Brain microvascular endothelial cell (primary cell): Measurements from ENCODE around the gene CDNF.

Source experiments
- DNase-seq: peaks from one replicate; pipeline ENCODE4 v3.0.0-alpha.2; 2020
- H3K27ac ChIP-seq: fragments of 250-450 bp; sonication (Bioruptor Pico); 2 replicates; pipeline ENCODE4 v1.5.1; 2020; ENCODE audit warnings: mild to moderate bottlenecking, moderate library complexity
- H3K27me3 ChIP-seq: fragments of 250-450 bp; sonication (Bioruptor Pico); replicated peaks from 2 replicates; pipeline ENCODE4 v1.5.1; 2020; ENCODE audit warnings: mild to moderate bottlenecking
- H3K36me3 ChIP-seq: fragments of 250-450 bp; sonication (Bioruptor Pico); replicated peaks from 2 replicates; pipeline ENCODE4 v1.5.1; 2020; ENCODE audit warnings: mild to moderate bottlenecking
- H3K4me3 ChIP-seq: 2 replicates; pipeline ENCODE4 v1.5.1; 2011; ENCODE audit warnings: low read depth, mild to moderate bottlenecking, control low read depth, low read length, moderate library complexity
- in situ Hi-C: cut with HindIII; loops from 2 replicates; pipeline ENCODE4 v1.10.0; 2017; ENCODE audit warnings: low sequenced_read_pairs, low pct_ligation_motif_present
- TF ChIP-seq, protein P1 (sequence below): IDR thresholded peaks from 2 replicates; pipeline ENCODE4 v1.5.1; 2011; ENCODE audit warnings: low read depth, mild to moderate bottlenecking, moderate library complexity, low read length, control low read depth, inconsistent platforms; ENCODE audit errors: missing control alignments

The CDNF gene

DNA sequence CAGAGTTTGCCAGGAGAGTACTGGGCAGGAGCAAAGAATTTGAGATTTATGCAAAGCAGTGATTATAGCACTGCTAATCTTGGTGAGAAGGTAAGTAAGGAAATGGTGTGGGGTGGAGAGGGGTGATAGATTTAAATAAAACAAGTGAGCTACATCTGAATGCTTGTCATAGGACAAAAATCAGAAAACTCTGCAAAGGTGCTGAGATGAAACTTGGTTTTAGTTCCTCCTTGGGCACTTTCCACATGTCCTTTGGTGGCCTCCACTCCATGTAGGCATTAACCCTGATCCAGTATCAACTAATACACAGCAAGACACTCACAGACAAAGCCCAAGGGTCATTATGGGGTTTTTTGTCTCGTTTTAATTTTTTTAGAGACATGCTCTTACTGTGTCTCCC lies 37.4 kb downstream of the CDNF start:
- Histone ChIP-seq H3K27me3 (no peaks in the 10 kb centered on the region), H3K27ac (no peak overlapping the region)
- in situ Hi-C loops, result no loop called here

DNA sequence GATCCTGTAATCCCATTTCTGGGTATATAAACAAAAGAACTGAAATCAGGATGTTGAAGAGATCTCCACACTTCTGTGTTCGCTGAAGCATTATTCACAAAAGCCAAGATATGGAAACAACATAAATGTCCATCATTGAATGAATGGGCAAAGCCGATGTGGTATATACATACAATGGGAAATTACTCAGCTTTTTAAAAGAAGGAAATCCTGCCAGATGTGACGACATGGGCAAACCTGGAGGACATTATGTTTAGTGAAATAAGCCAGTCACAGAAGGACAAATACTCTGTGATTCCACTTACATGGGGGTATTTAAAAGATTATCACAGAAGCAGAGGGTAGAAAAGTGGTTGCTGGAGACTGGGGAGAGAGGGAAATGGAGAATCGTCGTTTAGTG lies 39.2 kb downstream of the CDNF start:
- no peak for DNase-seq

More for the DNA sequence above, 37.4 kb downstream of the CDNF start:
- H3K4me3 ChIP-seq, result no peak overlapping the region
- DNase-seq, result no peak
- TF ChIP-seq, protein P1, sequence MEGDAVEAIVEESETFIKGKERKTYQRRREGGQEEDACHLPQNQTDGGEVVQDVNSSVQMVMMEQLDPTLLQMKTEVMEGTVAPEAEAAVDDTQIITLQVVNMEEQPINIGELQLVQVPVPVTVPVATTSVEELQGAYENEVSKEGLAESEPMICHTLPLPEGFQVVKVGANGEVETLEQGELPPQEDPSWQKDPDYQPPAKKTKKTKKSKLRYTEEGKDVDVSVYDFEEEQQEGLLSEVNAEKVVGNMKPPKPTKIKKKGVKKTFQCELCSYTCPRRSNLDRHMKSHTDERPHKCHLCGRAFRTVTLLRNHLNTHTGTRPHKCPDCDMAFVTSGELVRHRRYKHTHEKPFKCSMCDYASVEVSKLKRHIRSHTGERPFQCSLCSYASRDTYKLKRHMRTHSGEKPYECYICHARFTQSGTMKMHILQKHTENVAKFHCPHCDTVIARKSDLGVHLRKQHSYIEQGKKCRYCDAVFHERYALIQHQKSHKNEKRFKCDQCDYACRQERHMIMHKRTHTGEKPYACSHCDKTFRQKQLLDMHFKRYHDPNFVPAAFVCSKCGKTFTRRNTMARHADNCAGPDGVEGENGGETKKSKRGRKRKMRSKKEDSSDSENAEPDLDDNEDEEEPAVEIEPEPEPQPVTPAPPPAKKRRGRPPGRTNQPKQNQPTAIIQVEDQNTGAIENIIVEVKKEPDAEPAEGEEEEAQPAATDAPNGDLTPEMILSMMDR, result no peak
- no peaks in the 10 kb centered on the region for H3K36me3 ChIP-seq

DNA sequence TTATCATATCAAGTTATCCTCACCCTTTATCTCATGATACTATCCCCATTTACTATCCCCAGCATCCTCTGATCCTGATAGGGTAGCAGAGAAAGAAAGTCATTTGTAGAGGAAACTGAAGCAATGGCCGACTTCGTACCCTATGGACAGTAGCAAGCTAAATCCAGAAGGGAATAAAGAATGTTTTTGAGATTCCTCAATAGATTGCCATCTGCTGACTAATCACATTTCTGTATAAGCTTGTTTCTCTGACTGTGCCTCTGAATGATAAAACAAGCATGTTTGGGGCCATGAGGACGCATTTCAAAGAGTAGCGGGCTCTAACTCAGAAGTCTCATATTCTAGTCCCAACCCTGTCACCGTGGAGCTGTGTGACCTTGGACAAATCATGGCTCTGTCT lies 49.9 kb downstream of the CDNF start:
- H3K36me3 ChIP-seq, result no peaks in the 10 kb centered on the region
- peak; percentile 11 for DNase-seq
- H3K27me3 ChIP-seq, result no peaks in the 10 kb centered on the region
- in situ Hi-C loops, result no loop called here
- TF ChIP-seq, protein P1, result no peak
- no peak overlapping the region for H3K4me3 ChIP-seq
- H3K27ac ChIP-seq, result no peak overlapping the region

More for the DNA sequence above, 39.2 kb downstream of the CDNF start:
- no peak overlapping the region for H3K27ac ChIP-seq
- in situ Hi-C loops, result no loop called here
- TF ChIP-seq, protein P1, result no peak
- H3K36me3 ChIP-seq, result no peaks in the 10 kb centered on the region
- H3K4me3 ChIP-seq, result no peak overlapping the region
- no peaks in the 10 kb centered on the region for H3K27me3 ChIP-seq

DNA sequence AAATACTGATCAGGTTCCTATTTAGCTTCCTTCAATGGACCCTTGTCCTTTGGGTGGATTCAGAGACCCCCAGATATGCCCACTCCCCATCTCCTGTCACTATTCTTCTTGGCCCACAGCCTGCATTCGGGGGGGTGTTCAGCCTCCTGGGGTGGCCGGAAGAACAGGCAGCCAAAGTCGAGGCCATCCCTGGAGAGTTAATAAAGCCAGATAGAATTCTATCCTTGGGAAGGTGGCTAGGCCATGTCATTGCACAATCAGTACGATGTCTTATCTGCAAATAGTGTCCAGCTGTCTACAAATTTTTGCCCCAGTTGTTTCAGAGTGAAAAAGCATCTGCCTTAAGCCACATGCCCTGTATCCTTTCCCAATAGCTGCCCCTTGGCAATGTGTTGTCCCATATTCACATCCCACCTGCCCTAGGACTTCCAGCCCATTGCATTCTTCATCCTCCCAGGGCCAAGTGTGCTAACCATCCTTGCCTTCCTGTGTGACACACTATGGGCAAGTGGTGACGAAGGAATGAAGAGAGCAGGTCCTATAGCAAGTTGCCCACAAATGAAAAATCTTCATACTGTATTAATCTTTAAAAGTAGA lies 53.3 kb downstream of the CDNF start:
- TF ChIP-seq, protein P1, result no peak
- H3K27me3 ChIP-seq, result no peaks in the 10 kb centered on the region
- no peak for DNase-seq
- in situ Hi-C loops, result no loop called here
- H3K36me3 ChIP-seq, result no peaks in the 10 kb centered on the region
- H3K27ac ChIP-seq, result no peak overlapping the region
- no peak overlapping the region for H3K4me3 ChIP-seq

DNA sequence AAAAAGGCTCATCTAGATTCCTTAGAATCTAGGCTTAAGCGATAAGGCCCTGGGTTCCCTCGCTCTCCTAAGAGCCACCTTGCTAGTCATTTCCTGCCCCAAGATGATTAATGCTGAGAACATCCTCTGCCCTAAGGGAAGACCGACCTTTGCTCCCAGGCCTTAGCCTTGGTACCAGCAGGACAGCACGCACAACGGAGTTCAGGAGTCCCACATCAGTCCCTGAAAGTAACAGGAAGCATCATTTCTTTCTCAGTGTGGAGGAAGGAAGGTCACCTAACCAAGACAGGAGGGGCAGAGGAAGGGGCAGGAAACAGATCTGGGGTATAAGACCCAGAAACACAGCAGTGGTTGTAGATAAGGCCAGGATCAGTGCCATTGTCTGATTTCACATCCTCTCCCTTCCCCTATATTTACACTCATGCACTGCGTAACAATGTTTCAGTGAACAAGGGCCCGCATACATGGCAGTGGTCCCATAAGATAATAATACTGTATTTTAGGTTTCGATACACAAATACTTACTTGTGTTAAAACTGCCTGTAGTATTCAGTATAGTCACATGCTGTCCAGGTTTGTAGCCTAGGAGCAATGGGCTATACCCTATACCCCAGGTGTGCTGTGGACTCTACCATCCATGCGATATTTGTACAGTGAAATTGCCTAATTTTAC lies 55.0 kb downstream of the CDNF start:
- DNase-seq, result peak; percentile 35
- in situ Hi-C loops, result no loop called here
- no peak overlapping the region for H3K27ac ChIP-seq
- H3K36me3 ChIP-seq, result no peaks in the 10 kb centered on the region
- TF ChIP-seq, protein P1, result no peak
- H3K4me3 ChIP-seq, result no peak overlapping the region
- H3K27me3 ChIP-seq, result no peaks in the 10 kb centered on the region
